ENCODE results near the gene WASF2.
"Not testable (repeated sequence)": the region's sequence is repeated elsewhere in the genome, so short reads cannot be mapped to it uniquely, and the experiment has no call there.

The WASF2 gene

DNA sequence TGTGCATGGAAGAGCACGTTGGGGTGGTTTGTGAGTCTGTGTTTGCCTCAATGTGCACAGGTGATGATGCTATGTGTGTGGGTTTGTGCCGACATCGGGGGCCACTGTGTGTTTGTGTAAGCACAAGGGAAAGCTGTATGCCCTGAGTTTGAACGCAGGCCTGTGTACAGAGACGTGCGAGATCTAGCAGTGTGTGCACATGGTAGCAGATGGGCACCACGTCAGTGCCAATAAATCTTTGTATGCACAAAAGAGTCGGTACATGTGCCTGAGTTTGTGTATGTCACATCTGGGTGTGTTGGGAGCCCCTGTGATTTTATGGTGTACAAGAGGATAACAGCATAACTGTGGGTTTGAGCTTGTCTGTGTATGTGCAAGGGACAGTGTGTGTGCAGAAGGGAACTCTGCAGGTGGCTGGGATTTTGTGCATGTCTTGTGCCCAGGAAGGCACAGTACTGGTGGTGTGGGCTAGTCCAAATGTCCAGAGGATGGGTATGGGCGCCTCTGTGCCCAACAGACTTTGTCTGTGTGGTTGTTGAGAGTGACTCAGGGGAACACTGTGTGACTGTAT is 32.0 kb upstream of the WASF2 start:
- DNase-seq (ENCODE audit: low spot score): no peak

DNA sequence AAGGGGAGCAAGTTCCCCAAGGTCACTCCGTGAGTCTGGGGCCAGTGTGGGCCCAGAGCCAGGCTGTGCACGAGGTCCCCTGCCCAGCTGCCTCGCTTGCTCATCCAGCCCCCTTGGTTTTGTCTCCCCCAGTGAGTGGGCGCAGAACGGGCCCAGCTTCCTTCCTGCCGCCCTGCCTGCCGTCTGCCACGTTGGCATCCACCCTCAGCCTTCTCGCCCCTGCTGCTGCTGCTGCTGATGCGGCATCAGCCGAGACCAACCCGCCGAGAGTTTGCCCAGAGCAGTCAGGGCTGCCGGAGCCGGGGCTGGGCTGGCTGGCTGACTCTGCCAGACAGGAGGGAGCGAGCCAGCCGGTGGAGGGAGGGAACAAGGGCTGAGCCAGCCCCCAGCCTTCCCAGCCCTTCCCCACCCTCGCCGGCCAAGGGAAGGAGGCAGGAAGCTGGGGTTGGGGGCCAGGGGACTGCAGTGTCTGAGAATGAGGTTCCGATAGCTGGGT is 31.4 kb upstream of the WASF2 start:
- DNase-seq (ENCODE audit: low spot score): peak; percentile 71

DNA sequence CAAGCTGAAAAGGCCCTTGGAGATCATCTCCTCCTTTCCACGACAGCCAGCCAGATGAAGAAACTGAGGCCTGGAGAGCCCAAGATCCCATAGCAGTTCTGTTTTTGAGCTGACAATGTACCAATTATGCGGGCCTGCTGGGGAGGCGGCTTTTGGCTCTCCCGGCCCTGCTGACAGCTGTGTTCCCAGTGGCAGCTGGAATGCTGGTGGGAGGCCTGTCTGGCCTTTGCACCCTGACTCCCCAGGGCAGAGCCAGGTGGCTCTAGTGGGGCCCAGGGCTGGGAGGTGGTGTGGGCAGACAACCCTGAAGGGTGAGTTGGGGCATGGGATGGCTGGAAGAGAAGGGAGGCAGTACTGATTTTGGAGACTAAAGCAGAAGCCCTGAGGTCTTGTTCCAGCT is 30.7 kb upstream of the WASF2 start:
- DNase-seq (ENCODE audit: low spot score): peak; percentile 82

DNA sequence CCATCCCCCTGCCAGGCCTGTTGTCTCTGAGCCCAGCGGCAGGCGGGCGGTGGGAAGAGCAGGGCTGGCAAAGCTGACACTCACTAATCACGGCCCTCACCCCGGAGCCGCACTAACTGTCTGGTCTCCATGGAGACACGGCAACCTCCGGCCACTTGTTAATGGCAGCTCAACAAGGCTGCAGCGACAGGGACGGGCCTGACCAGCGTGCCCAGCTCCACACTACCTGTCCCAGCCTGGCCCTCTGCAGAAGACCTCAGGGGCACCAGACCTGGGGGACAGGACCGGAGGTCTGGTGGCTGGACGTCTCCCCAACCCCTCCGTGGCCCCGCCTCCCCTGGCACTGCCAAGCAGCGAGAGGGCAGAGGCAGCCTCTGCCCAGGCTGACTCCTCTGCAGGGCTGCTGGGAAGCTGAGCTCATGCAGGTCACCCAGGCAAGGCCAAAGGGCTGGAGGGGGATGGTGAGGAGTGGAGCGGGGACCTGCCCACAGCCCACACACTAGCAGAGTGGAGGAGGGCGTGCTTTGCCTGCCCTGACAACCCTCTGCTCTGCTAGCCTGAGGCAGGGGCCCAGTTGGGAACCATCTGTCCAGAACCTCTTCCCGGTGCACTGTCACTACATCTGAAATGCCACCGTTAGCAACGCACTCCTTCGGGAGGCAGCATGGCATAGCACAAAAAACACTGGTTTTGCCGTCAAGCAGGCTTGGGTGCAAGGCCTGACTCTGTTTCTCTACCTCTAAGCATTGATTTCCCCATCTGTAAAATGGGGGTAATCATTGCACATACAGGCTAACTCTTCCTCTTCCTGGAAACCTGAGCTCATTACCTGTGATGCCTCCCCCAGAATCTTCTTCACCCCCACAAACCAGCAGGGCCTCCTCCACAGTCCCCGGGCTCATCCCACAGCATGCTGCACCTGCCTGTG is 29.6 kb upstream of the WASF2 start:
- peak; percentile 81 for DNase-seq (ENCODE audit: low spot score)

GRCh38 chr1:27518808-27519207 is 28.8 kb upstream of the WASF2 start:
- no peak for DNase-seq (ENCODE audit: low spot score)

DNA sequence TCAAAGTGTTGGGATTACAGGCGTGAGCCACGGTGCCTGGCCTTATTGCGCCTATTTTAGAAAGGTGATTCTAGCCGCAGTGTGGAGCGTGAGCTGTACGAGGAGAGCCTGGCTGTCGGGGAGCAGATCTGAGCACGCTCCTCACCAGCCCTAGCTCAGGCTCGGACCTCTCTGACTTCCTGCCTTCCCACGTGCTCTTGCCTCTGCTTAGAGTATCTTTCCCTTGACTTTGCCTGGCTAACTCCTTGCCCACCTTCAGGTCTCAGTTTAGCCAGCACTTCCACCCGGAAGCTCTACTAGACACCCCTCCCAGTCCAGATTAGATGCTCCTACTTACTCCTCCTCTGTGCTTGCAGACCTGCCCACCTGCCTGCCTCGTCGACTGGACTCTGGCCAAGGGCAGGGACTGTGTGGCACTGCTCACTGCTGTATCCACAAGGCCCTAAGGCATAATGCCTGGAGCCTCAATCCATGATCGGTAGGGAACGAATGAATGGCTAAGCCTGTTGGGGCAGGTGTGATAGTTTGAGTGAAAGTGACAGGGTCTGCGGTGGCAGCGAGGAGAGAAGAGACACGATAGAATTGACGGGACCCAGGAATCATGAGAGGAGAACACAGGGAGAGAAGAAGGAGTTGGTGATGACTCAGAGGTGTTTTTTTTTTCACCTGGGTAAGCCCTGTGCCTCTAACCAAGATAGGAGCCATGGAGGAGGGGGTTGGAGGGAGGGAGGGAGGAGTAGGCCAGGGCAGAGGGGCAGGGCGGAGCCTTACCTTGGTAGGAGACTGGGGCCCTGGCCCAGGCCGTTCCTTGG is 28.1 kb upstream of the WASF2 start:
- no peak for DNase-seq (ENCODE audit: low spot score)

DNA sequence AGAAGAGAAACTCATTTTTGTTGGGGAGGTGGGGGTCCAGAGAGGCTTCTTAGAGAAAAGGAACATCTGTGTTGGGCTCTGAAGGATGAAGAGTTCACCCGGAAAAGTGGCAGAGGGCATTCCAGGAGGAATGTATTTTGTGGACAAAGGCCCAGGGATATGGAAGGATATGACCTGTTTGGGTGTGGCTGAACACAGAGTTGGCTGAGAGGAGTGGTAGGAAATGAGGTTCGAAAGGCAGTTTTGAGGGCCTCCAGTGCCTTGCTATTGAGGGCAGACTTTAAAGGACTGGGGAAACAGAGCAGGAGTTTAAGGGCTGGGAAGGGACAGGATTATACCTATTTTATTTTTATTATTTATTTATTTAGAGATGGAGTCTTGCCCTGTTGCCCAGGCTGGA is 27.3 kb upstream of the WASF2 start:
- DNase-seq (ENCODE audit: low spot score): no peak

DNA sequence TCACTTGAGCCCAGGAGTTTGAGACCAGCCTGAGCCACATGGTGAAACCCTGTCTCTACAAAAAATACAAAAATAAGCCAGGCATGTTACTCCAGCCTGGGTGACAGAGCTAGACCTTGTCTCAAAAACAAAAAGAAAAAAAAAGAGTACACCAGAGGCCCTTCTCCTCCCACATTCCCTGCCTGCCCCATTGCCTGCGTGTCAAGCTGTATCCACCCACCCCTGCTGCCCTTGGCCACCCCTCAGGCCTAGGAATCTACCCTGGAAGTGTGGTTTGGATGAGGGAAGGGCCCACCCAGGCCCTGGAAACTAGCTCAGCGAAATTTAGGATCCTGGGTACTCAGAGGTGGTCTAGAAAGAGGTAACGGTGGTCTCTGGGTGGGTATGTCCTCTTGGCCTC is 25.7 kb upstream of the WASF2 start:
- DNase-seq (ENCODE audit: low spot score): no peak

GRCh38 chr1:27513958-27514357 is 24.0 kb upstream of the WASF2 start:
- DNase-seq (ENCODE audit: low spot score): peak; percentile 66

- no peak for DNase-seq (ENCODE audit: low spot score)
Observed at GRCh38 chr1:27513528-27513927, 23.6 kb upstream of the WASF2 start.

DNA sequence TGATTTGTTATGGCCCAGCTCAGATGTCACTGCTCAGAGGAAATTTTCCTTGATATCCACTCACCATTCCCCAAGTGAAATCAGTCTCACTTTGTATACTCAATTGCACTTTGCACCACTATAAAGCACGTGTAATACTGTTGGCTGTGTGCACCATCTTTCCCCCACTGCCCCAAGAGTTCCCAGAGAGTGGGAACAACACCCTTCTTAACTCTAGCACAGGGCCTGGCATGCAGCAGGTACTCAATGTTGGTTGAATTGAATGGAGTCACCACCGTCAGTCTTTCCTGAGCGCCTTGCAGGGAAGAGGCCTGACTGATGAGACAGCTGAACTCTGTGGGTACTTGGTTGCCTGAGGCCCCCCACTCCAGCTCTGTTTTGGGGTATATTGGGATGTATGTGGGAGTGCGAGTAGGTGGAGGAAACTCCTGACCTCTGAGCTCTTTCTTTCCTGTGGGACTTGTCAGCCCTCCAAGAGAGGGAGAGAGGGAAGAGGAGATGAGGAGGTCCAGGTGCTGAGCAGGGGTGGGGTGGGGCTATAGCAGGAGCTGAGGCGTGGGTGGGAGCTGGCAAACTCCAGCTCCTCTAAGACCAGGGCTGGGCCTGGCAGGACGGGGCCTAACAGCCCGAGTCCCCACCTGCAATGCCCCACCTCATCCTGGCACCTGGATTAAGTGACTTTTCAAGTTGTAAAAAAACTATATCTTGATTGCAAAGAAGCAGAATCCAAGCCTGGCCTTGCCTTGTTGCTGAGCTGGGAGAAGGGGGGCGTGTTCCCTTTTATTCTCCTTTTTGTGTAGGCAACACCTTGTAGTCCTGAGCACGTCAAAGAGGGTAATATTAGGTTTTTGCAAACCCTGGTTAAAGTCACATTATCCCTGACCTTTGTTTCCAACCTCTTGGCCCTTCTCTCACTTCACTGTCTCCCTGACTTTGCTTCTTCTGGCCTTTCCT is 19.4 kb upstream of the WASF2 start:
- DNase-seq (ENCODE audit: low spot score): no peak

DNA sequence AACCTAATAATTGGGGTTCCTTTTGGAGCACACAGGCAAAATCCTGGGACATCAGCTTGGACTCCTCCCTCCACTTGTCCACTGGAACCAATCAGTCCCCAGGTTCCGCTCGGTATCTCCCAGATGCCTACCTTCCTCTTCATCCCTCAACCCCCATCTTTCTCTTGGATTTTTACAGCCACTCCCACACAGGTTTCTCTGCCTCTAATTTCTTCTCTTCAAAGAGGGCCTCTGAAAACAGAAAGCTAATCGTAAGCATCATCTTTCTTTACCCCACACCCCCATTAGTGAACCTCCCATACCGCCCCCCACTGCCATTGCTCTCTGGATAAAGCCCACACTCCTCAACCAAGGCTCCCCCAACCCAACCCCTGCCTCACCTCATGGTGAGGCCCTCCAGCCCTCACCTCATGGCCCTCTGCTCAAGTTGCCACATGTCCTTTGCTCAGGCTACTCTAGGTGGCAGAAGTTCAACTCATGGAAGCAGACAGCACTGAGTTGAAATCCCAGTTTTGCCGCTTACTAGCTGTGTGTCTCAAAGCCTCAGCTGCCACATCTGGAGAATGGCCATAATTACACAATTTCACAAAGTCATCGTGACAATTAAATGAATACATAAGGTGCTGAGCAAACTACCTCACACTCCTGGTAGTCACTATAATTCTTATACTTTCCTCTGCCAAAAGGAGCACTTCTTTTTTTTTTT is 18.1 kb upstream of the WASF2 start:
- no peak for DNase-seq (ENCODE audit: low spot score)

DNA sequence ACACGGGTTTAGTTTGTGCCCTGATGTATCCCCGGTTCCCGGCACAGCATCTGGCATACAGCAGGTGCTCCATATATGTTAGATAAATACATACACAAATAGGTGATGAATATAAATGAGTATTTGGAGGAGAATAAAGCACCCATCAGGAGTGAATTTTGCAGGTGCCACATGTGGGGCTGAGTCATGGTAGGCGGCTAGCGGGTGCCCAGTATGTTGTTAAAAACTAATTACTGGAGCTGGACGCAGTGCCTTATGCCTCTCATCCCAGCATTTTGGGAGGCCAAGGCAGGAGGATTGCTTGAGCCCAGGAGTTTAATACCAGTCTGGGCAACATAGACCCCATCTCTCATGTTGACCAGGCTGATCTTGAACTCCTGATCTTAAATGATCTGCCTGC is 16.7 kb upstream of the WASF2 start:
- no peak for DNase-seq (ENCODE audit: low spot score)

- DNase-seq (ENCODE audit: low spot score): no peak
Observed at GRCh38 chr1:27505420-27505680, 15.4 kb upstream of the WASF2 start.

DNA sequence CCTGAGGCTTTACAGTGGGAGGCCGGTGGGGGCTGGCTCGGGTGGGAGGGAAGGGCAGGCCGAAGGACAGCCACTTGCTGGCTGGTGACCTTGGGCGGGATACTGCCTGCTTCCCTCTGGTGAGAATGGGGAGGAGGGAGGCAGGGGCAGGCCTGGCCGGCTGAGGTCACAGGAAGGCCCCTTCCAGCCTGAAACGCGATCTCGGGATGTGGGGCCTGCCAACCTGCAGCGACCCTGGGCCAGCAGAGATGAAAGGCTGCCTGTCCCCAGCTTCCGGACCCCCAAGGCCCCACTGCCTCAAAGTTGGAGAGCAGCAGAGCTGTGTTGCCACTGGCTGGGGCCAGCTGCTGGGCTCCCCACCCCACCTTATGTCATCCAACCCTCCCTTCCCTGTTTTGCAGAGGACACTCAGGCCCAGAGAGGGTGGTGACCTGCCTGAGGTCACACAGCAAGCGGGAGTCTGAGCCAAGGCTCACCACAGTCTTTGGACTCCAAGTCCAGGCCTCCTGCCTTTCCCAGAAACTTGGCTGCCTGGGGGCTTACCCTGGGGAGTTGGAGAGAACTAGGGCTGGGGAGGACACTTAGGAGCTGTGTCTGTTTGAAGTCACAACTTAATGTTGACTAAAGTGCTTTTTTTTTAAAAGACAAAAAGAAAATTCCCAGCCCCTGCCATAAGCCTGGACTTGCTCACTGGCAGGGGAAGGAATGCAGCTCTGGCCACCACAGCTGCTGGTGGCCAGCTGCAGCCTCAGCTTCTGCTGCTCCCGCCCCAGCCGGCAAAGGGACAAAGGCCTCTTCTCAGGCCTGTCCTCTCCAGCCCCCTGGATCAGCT is 14.8 kb upstream of the WASF2 start:
- peak; percentile 97 for DNase-seq (ENCODE audit: low spot score)

DNA sequence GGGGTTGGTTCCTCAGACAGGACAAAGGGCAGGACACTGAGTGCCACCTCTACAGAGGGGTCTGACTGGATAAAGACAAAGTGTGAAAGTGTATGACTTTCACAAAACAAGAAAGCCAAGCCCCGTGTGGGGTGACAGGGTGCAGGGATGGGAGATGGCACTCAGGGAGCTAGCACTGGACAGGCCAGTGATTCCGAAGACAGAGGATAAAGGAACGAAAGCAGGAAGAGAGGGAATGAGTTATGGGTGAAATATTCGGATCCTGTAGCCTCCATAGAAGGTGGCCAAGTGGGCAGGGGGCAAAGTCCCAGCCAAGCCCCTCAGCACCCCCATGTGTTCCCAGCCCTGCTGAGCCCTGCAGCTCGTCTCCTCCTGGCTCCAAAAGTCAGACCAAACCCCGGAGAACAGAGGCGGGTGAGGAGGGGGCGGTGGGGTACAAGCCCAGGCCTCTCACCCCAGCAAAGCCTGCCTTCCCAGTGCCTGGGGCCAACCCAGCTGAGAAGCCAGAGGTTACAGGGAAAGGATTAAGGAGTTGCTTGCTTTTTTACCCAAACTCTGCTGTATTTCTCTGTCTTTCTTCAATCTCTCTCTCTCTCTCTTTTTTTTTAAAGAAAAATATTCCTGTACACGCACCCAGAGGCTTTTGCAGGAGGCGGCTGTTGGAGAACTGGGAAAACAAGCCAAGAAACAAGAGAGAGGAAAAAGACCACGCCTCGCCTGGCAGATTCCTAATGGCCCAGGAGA is 14.0 kb upstream of the WASF2 start:
- peak; percentile 11 for DNase-seq (ENCODE audit: low spot score)

GRCh38 chr1:27503033-27503432 is 13.1 kb upstream of the WASF2 start:
- no peak for DNase-seq (ENCODE audit: low spot score)

DNA sequence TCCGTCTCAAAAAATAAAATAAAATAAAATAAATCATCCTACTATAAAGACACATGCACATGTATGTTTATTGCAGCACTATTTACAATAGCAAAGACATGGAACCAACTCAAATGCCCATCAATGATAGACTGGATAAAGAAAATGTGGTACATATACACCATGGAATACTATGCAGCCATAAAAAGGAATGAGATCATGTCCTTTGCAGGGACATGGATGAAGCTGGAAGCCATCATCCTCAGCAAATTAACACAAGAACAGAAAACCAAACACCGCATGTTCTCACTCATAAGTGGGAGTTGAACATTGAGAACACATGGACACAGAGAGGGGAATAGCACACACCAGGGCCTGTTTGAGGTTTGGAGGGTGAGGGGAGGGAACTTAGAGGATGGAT is 11.2 kb upstream of the WASF2 start:
- DNase-seq (ENCODE audit: low spot score): not testable (repeated sequence)

DNA sequence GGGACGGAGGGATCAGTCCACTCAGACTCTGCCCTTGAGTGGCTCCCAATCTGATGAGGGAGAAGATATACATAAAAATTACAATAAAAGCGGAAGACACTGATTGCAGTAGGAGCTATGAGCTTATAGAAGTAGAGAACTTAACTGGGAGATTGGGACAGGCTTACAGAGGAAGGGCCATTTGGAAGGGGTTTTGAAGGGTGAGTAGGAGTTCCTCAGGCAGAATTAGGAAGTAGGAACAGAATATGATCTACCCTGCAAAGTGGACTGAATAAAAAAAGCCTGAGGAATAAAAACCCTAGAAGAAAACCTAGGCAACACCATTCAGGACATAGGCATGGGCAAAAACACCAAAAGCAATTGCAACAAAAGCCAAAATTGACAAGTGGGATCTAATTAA is 9.2 kb upstream of the WASF2 start:
- no peak for DNase-seq (ENCODE audit: low spot score)

Measured in Ammon's horn (tissue), 1 donor.